NCI-H748 treated with DMSO at 0.1 percent for 48 hours (cell line): ENCODE results near the gene GIT2.

ENCODE experiments used
- DNase-seq: peaks from one replicate; lab custom pipeline; 2025; lab: John Stamatoyannopoulos, UW

Gene GIT2

GRCh38 chr12:109968801-109969200, 27.4 kb downstream of the GIT2 start:
- no peak for DNase-seq

GRCh38 chr12:109968032-109968420, 28.1 kb downstream of the GIT2 start:
- no peak for DNase-seq

GRCh38 chr12:109967383-109968031, 28.7 kb downstream of the GIT2 start:
- DNase-seq = no peak

DNA sequence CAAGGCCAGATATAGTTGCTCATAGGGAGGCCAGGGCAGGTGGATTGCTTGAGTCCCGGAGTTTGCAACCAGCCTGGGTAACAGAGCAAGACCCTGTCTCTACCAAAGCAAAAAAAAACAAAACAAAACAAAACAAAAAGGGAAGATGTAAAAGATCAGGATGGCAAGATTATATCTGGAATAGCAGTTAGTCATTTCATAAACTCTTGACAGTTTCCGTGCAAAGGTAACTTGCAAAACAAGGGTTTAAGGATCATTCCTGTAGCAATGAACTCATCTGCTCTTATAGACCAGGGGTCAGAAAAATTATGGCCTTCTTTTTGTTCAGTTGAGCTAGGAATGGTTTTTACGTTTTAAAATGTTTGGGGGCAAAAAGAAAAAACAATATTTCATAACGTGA, 29.6 kb downstream of the GIT2 start:
- DNase-seq = no peak

DNA sequence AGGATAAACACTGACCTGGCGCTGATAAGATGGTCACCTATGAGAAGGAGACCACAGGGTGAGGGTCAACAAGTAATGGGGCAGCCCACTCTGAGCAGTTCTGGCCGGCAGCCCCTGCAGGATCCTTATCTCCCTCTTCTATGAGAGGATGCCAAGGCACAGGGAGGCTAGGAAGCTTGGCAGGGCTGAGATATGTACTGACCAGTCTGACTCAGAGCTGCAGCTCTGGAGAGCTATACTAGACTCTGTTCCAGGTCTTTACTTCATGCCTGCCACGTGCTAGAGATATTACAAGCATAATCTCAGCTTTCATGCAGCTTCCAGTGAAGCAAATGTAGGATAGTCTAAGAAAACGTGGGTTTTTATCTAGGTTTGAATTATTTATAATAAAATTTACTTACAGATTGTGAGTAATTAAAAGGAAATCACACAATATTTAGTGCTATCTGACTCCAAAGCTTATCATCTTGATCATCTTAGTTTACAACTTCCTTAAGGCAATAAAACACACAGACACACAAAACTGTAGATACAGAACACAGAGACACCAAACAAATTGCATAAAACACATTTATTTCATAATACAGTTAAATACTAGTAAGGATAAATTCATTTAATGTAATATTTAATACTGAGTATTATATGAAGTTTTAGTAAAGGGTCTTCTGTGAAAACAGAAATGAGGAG, 32.3 kb downstream of the GIT2 start:
- no peak for DNase-seq

- no peak for DNase-seq
Measured at GRCh38 chr12:109963330-109963729, 32.8 kb downstream of the GIT2 start.

GRCh38 chr12:109962398-109962797, 33.8 kb downstream of the GIT2 start:
- DNase-seq = no peak

DNA sequence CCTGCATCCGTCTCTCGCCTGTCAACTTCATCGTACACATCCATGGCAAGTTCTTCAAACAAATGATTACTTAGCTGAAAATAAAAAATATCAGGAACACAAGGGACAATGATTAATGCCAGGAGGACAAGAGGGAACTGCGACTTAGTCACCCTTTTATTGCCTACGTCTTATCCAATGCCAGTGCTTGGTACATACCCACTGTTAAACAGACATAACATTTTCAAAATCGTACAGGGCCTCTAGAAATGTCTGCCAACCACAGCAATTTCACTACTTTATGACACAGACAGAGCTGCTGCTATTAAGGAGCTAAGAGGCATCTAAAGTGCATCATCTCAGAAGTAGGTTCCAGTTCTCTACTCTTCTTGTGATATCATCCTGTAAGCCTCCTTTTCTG, 34.6 kb downstream of the GIT2 start:
- no peak for DNase-seq

DNA sequence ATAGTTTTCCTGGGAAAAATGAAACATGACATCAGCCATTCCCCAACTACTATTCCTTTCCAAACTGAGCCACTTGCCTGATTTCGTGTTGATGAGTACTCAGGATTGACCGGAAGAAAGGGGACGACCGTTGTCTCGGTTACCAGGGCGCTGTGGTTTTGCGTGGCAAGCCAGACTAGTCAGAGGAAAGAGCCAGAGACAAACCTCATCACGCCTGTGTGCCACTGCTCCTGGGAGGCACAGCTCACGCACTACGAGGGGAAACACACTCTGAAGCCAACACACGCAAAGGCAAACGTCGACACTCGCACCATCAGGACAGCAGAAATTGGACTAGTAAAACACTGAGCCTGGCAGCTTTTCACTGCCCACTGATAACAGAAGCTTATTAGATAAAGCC, 35.0 kb downstream of the GIT2 start:
- DNase-seq = no peak

- DNase-seq = no peak
Measured at GRCh38 chr12:109959411-109960093, 36.6 kb downstream of the GIT2 start.

DNA sequence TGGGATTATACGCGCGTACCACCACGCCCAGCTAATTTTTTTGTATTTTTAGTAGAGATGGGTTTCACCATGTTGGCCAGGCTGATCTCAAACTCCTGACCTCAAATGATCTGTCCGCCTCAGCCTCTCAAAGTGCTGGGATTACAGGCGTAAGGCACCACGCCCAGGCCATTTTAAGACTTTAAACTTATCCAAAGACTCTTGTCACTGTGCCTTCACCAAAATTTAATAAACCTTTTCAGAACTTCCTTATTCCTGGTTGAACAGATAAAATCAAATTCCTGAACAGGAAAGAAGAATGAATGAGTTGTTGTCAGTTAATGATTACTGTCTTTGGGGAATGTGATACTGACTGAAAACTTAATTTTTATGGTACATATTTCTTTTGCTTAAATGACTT, 37.8 kb downstream of the GIT2 start:
- no peak for DNase-seq

- no peak for DNase-seq
Measured at GRCh38 chr12:109953656-109954055, 42.5 kb downstream of the GIT2 start.

DNA sequence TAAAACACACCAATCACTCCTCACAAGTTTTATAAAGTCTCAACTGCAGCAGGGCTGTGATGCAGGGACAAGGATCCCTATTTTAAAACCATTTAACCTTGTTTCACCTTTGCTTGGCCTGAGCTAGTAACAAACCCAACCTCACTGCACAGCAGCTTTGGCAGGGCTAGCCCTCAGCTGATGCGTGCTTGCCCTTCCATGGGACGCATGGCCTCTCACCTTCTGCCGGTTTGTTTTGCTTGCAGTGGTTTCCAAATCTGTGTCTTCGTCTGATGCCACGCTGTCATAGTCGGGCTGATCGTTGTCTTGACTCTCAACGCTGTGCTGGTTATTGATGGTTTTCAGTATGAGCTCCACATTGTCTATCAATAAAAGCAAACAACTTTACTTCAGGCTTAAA, 43.3 kb downstream of the GIT2 start:
- no peak for DNase-seq

- DNase-seq = no peak
Measured at GRCh38 chr12:109952160-109952858, 43.9 kb downstream of the GIT2 start.

DNA sequence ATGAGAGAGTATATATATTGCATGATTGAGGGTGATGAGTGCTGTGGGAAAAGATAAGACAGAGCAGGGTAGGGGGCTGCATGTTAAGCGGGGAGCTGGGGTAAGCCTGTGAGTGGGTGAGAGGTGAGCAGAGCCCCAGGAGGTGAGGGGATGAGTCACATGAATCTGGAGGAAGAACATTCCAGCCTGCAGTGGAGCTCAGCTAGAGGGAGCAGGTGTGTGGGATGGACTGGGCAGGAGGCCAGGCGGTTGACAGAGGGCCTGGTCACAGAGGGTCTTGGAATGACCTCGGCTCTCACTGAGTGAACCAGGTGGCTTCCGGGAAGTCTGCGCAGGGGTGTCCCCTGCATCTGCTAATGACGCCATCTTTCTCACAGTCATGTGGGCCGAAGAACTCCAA, 44.4 kb downstream of the GIT2 start:
- no peak for DNase-seq

- DNase-seq = no peak
Measured at GRCh38 chr12:109951136-109951535, 45.0 kb downstream of the GIT2 start.

DNA sequence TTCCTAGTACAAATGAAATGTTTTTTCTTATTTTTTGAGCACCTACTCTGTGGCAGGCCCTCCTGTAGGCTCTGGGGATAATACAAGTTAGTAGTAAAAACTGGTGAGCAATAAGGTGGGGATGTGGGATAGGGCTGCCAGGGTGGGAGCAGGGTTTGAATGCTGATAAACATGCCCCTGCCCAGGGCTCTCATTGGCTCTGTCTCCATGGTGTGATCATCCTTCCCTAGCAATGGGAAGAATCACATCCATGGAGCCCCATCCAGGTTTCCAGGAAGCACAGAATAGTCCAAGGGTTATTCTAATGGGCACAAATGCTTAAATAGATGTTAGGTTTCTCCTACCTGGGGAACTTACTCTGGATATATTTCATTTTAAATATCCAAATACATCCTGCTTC, 45.5 kb downstream of the GIT2 start:
- no peak for DNase-seq

DNA sequence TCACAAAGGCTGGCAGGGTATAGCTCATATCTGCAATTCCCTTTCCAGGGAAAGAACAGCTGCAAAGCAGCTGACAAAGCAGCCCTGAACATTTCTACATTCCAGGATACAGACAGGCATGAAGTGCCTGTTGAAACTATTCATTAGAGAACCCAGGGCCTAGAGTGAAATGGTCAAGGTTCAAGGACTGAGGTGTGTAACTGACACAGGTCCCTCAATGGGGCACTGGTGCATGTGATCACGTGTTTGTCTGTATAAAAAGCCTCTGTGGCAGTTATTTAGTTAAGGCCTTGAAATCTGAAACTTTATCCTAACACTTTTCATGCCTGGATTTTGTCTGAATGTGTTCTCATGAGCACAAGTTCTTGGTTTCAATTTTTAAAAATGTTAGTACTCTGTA, 47.1 kb downstream of the GIT2 start:
- DNase-seq = no peak

DNA sequence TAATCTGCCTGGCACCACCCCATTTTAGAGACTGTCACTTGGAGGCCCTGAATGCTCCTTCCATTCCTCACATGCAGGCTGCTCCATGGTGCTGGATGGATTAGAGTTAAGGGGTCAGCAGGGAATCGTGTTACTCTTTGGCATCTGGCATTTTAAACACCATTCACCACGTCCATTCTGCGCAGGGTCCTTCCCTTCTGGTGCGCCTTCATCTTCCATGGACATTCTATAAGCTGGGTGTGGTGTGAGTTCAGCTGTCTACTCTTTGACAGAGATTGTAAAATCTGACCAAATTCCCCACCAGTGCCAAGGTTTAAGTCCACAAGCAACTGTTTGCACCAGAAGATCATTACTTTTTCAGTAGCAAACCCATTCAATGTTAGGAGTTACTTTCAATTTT, 47.8 kb downstream of the GIT2 start:
- DNase-seq = no peak

DNA sequence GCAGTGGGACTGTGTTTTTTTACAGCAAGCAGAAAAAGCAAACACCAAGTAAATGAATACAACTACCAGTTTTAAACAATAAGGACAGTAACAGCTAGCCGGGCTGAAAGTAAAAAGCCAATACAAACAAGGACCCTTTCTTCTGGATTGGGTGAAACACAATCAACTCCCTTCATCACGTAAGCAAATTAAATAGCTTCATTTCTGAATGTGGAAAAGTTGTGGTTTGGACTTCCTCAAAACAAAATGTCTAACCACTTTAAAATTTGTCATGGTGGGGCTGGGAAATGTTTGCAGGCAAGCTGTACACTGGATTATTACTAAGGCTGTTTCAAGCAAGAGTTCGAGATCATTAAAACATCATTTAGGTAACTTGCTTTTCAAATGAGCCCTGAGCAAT, 48.6 kb downstream of the GIT2 start:
- DNase-seq = no peak

DNA sequence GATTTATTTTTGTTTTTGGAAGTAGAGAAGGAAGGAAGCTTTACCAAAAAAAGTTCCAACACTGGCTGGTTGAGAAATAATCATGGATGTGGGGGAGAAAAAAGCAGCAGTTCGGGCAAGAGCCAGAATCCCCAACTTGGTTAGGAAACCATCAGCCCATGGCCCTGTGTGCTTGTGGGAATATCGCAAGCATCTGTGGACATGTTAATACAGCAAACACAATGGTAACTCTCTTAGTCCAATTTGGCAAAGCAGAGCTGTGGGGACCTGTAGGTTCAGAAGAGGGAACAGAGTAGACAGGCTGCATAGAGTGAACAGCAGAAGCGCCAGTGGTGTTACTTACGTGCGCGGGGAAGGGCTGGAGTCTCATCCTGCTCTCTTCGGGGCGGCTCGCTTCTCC, 49.3 kb downstream of the GIT2 start:
- no peak for DNase-seq

DNA sequence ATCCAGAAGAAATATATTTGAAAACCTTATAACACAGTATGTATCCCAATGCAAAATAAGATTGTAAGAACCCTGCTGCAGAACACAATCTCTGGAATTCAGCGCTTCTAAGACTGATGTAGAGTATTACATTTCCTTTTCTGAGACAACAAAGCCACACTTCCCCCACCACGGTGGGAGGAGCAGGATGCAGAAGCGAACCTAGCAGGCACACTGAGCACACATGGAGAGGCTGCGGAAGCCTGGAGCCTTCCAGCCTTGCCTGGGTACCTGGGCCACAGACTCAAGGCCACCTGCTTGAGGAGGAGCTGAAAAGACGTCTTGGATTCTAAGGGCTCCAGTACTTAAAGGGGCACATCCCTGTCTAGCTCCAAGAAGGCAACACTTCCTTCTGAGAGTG, 49.7 kb downstream of the GIT2 start:
- no peak for DNase-seq
